ENCODE results near the gene NGLY1.

- TF ChIP-seq CTCF (IDR thresholded peaks at IDR 0.05) (no peak), POLR2A (IDR thresholded peaks at IDR 0.05) (no peak), POLR2AphosphoS5 (IDR thresholded peaks at IDR 0.05) (no peak), EP300 (IDR thresholded peaks at IDR 0.05) (no peak)
These were observed 7.3 kb downstream of the NGLY1 start for GRCh38 chr3:25775936-25776335.

Data from sigmoid colon (tissue), 4 donors.